Fibroblast of skin of scalp (primary cell): Measurements from ENCODE around the gene KCNT1.

ENCODE experiments used
- DNase-seq: peaks from one replicate; pipeline ENCODE4 v3.0.0-alpha.2; 2013

Gene KCNT1

DNA sequence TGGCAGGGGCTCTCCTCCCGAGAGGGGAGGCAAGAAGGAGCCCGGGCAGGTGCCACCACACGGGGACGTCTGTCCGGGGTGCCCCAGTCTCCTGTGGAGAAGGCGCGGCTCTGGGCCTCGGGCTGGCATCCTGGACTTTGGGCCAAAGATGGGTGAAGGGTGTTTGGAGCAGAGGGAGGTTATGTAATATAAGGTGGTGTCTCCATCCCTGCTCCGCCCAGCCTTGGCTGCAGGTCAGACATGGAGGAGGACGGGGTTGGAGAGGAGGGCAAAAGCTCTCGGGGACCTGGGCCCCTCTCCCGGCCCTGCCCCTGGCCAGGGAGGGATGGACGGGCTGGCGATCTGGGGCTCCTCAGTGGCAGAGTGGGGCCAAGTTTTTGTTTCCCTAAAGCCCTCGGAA lies 1.5 kb upstream of the KCNT1 start:
- DNase-seq = no peak

DNA sequence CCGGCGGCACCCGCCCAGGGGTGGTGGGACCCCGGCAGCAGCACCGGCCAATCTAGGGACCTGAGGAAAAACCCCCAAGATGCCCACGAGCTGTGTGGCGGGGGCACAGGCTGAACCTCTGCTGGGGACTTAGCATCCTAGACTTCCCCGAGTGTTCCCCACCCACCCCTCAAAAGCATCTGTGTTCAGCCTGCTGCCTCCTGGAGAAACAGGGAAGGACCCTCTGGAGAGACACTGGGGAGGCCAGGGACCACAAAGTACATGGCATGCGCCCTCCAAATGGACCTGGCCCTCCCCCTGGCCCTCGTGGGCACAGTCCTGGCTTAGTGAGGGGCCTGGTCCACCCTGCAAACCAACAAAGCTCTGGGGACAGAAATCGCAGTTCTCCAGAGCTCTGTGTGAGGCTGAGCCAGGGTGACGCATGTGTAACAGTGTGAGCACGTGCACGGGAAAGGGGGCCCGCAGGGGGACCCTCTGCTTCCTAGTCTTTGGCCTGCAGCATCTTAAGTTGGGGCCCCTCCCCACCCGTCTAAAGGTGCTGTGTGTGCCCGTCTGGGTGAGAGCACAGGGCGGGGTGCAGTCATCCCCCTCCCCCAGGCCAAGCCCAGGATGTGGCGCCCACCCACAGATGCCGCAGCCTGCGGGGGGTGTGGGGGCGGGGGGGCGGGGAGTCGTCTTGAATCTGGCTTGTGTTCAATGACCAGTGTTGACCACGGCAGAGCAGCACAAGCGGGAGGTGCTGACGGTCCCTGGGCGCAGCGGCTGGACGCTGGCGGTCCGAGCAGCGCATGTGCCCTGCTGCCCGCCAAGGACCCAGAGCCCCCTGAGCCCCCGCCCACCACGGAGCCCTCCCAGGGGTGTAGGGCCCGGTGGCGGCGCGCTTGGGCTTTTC lies 672 bp upstream of the KCNT1 start:
- no peak for DNase-seq

DNA sequence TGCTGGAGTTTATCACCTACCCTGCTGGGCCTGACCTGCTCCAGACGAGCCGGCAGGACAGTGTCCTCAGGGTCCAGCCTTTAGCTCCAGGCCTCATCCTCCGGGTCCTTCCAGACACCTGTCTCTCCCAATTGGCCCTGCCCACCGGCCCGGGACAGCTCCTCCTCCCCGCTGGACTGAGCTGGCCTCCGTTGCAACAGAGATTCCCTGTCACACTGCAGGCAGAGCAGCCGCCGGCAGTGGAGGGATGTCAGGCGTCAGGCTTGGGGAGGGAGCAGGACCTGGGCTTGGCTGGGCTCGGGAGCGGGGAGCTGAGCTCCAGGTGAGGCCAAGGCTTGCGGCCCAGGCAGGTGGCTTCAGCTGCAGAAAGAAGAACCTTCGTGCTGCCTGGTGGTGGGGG lies 1.7 kb downstream of the KCNT1 start:
- no peak for DNase-seq

DNA sequence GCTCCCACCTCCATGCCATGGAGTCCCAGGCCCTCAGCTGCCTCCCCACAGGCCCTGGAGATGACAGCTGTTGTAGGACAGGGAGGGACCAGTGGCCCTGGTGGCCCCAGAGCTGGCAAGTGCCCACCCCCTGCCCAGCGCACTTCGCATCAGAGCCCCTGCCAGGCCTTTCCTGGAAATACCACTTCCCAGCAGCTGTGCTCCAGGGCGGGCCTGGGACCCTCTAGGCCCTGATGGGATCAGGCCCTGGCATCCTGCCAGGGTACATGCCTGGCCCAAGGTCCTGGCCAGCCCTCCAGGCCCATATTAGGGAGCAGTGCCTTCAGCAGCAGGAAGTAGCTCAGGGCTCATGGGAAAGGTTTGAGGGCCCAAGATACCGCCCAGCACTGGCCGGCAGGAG lies 2.5 kb downstream of the KCNT1 start:
- DNase-seq = no peak

DNA sequence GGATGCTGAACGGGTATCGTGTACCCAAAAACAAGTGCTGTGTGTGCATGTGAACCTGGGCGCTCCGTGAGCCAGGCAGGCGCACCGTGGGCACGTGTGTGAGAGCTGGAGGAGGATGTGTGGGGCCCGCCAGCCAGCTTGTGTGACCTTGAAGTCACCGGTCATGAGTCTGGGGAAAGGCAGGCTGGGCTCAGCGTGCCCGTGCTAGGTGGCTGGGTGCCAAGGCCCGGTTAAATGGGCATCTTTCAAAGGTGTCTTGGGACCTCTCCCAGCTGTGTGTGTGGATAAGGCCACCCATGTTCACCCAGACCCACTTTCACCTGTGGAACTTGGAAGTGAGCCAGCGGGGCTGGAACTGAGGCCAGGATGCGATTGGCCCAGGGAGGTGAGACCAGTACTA lies 3.4 kb downstream of the KCNT1 start:
- DNase-seq = no peak

DNA sequence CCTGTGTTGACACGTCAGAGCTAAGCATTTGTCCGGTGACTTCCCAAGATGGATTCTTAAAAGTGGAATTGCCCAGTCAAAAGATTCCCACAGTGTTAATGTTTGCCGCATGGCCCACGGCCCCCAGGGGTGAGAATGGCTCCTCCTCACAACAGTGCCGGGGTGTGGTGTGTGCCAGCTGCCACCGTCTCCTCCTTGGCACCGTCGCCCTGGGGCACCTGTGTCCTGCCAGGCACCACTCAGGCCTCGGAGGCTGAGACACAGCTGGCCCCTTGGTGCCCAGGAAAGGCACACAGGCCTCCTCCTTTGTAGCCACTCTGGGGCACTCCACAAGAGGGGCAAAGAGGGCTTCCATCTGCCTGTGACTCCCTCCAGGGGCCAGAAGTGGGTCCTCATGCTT lies 4.3 kb downstream of the KCNT1 start:
- DNase-seq = no peak

DNA sequence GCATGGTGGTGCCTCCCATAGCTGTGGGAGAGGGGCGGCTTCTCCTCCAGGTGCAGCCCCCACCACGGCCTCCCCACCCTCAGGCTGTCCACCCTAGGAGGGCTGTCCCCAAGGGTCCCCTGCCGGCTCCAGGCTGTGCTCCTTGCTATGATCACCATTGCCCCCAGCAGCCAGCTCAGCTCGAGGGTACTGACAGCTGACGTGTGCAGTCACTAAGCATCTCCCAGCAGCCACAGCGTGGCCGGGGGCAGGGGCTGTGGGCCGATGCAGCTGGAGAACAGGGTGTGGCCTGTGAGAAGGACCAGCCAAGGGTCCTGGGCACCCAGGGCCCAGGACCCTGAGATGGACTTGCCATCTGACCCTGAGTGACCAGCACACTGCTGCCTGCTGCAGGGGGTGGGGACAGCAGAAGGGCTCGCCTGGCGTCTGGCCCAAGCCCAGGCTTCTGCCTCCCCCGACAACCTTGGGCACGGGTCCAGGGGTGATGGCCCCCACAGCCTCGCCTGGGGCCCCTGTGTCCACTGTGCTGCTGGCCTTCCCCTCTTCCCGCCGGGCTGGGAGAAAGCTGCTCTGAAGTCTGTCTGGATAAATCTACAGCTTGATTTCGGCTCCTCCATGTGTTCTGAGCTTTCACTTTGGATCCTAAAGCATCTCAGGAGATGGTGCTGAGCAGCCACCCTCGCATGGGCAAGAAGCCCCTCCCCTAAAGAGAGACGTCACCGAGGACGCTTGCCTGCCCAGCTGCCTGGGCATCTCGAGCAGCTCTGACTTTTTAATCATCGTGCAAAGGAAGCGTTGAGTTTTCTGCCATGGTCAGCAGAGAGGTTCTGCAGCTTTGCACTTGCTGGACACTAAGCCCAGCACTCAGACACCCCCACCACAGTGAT lies 5.5 kb downstream of the KCNT1 start:
- DNase-seq = no peak

DNA sequence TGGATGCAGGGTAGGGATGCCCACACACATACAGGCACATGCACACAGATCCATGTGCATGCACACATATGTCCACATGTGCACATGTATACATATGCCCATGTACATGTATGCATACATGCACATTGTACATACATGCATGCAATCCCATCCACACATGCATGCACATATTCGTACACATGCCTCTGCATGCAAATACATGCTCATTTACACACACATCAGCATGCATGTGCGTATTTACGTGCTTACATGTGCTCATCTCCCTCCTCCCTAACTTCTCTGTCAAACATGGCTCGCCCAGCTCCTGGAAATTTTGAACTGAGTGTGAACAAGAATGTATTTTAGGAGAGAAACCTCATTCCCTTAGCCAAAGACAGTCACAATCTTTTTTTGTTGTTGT lies 6.2 kb downstream of the KCNT1 start:
- DNase-seq = no peak

DNA sequence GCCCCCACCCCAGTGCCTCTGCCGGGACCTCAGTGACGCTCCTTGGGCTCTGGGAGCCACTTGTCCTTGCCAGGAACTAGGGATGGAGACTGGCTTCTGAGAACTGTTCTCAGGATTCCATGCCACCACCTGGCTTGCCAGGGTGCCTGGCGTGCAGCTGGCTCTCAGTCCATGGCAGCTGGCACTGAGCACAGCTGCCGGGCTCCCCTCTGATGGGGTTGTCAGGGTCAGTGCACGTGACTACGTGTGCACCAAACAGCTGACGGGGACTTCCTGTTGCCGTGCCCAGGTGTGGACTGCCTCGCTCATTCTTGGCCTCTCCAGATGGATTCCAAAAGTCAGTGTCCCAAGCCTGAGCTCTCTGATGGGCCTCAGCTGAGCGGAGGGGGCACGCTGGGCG lies 9.4 kb downstream of the KCNT1 start:
- no peak for DNase-seq

DNA sequence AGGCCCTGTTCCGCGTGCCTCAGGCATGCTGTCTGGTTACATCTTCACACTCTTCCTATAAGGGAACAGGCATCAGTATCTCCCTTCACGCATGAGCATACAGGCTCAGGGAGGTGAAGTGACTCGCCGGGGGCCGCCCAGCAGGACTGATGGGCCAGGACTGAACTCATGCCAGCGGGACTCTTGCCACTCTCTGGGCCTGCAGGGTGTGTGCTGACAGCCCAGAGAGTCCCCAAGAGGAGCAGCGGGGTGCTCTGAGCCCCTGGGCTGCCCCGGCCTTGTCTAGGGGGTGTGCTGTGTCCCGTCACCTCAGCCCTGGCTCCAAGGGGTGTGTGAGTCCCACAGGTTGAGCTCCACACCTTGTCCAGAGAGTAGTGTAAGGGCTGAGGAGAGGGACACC lies 9.9 kb downstream of the KCNT1 start:
- DNase-seq = no peak

DNA sequence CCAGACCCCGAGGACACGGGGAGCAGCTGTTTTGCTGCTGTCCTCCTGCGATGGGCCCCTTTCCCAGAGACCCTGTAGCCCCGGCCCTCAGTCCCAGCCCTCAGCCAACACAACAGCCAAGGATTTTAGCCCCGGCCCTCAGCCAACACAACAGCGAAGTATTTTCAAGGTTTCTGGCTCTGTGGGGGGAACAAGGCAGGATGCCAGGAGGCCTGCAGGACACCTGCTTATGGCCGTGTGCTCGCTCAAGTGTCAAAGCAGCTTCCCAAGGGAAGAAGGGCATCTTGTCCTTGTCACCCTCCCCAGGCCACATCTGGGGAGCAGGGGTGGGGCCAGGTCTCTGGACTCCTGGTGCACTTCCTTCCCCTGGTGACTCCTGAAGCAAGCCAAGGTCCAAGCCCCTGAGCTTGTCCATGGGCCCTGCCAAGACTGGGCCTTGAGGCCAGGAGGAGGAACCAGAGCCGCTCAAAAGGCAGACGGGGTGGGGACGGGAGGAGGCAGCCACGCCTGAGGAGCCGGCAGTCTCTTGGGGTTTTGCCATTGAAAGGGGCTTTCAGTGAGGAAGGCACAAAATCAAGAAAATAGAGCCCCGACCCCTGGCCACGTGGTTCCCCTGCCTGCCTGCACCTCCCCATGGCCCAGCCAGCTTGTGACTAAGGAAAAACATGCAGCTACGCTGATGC lies 10.8 kb downstream of the KCNT1 start:
- no peak for DNase-seq

DNA sequence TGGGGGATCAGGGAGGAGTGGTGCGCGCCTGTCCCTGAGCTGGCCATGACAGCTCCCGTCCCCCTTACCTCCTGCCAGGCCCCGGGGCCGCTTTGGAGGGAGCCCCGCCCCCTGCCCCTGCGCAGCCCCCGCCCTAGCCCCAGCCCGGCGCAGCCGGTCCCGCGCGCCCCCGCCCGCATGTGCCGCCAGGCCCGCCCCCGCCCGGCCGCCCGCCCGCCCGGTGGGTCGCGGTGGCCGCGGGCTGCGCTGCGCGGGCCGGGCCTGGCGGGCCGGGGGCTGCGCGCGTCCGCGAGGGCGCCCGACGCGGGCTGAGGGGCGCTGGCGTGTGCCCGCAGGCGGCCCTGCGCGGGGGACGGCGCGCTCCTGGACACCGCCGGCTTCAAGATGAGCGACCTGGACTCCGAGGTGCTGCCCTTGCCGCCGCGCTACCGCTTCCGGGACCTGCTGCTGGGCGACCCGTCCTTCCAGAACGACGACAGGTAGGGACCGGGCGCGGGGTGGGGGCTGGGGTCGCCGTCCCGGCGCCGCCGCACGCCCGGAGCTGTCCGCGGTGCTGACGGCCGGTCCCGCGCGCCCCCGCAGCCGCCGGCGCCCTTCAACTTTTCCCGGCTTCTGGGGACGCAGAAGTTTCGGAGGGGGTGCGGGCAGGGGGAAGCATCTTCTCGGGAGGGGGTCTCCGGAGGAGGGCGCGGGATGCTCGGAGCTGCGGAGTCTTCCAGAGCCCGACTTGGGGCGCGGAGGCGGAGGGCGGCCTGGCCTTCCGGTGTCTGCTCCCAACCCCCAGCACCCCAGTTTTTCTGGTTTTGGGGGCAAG lies 12.5 kb downstream of the KCNT1 start:
- DNase-seq = no peak

DNA sequence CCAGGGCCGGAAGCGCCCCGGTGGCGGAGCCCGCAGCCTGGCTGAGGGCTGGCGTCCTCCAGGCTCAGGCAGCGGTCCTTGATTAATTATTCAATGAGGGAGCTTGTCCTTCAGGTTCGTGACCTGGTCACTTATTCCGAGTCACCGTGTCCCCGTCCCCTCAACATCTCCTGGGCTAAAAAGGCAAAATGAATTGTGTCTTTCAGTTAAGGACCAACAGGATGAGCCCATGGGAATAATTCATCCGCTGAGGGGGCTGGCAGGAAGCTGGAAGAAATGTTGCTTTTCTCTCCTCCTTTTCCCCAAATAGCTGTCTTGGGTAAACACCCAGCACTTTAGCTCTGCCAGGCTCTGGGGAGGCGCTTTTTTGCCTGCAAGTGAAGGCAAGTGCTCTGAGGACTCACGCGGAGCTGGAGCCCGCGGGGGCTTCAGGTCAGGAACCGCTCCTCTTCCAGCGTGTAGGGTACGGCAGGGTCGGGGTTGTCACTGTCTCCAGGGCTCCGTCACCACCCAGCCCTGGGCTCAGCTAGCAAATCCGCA lies 13.1 kb downstream of the KCNT1 start:
- no peak for DNase-seq

DNA sequence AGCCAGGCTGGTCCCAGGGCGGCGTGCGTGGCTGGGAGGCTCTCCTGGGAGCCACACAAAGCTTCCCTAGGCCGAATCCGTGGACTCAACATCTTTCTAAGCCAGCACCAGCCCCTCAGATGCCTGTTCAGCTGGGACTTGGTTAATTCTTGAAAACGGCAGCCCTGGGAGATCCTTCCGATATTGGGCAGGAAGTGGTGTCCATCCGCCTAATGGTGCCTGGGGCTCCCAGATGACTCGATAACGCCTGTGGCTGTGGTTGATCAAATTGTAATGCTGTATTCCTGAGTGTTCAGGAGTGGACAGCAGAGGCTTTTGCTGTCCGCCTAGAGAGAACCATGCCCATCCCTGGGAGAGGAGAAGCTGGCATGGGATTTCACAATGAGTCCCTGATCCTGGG lies 14.1 kb downstream of the KCNT1 start:
- no peak for DNase-seq

DNA sequence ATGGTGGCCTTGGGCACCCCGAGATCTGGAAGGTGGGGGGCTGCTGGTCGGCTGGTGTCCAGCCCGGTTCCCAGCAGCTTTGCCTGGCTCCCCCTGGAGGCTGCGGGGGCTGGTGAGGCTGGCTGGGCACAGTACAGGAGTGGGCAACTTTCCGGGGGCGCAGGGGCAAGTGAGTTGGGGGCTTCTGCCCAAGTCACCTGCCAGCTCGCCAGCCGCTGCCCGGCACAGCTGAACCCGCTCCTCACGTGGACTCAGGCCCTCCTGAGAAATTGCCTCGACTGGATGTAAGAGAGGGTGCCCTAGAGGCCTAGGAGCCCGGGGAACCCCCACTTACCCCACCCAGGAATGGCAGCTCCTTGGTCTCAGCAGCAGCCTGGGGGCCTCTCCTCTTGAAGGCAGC lies 15.4 kb downstream of the KCNT1 start:
- DNase-seq = no peak

DNA sequence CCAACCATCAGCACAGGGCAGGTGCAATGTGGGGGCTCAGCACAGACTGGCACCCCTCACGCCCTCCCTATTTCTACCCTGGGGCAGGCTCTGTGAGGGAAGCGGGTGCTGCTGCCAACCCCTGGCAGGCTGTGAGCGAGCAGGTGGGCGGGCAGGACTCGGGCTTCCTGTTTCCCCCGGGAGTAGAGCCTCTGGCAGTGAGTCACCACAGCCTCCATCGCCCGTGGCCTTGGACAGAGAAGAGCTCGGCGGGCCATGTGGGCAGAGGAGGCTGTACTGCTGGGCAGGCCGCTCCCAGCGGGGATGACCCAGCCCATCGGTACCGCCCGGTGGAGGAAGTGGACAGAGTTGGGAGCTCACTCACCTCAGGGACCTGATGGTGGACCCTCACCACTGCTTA lies 16.6 kb downstream of the KCNT1 start:
- no peak for DNase-seq

DNA sequence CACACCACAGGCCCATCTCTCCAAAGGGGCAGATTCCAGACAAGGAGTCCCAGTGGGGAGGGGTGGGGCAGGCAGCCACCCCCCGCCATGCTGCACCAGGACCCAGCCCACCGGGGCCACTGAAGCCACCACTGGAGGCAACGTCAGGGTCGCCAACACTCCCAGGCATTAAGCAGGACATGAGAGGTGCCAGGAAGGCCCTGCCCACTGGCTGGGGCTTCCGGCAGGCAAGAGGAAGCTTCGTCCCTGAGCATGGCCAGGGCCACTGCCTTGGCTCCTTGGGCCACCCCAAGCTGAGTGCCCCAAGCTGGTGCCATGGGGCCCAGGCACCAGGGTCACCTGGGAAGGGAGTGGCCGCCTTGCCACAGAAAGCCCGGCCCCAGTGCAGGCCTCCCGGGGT lies 17.5 kb downstream of the KCNT1 start:
- DNase-seq = no peak

DNA sequence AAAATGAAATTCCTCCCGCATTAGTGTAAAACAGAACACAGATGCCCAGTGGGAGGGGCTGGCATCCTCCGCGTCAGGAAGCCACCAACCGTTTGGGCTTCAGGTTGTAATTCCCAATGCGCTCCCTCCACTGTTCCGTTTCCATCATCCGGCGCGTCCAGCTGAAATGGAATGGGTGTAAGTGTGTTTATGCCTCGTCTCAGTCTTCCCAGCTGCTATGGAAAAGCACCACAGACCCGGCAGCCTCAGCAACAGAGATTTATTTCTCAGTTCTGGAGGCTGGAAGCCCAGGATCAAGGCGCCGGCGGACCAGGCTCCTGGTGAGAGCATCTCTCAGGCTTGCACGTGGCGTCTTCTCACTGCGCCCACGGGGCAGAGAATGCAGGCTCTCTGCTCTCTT lies 20.4 kb downstream of the KCNT1 start:
- no peak for DNase-seq

DNA sequence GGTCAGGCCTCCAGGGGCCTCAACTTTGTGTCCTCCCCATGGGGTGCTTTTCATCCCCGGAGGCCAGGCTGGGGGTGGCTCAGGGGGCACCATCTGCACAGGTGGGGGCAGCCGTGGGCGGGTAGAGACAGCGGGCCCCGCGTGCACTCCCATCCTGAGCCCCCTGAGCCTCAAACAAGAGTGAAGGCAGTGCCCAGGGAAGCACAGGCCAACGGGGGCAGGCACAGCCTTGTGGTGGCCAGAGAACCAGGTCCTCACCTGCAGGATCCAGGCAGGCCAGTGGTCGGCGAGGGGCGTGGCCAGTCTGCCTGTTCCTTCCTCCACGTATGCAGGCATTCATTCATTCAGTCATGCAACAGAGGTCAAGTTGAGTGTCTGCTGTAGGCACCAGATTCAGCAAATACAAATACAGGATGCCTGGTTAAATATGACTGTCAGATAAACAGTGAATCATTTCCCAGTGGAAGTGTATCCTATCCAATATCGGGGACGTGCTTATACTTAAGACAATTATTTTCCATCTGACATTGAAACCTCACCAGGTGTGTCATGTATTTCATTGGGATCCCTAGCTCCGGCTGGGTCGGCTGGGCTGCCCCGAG lies 22.3 kb downstream of the KCNT1 start:
- DNase-seq = no peak

DNA sequence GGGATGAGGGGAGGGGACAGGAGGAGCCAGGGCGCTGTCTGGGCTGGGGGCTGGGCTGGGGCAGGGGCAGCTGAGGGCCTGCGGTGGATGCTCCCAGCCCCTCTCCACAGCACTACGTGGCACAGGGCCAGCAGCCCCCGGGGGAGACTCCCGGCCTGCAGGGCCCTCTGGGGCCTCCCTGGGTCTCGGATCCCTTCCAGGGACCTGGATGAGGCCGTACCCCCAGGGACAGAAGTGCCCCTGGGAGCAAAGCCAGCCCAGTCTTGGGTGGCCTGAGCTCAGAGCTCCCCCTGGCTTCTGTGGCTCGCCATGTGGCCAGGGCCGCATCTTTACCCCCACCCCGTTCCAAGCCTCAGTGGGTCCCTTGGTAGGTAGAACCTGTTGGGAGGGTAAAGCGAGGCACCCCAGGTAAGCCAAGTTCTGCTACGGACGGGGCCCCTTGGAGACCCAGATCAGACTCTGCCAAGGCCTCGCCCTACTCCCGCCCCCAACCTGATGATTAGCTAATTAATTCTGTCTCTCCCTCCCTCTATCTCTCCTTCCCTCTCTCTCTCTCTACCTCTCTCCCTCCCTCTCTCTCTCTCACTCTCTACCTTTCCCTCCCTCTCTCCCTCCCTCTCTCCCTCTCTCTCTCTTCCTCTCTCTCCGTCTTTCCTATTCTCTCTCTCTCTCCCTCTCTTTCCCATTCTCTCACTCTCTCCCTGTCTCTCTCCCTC lies 24.3 kb downstream of the KCNT1 start:
- no peak for DNase-seq
